ENCODE results near the gene MEGF11.

- TF ChIP-seq POLR2A (IDR thresholded peaks at IDR 0.05) (no peak), CTCF (IDR thresholded peaks at IDR 0.05) (no peak)
Measured at GRCh38 chr15:66115568-66116206, 137.9 kb downstream of the MEGF11 start.

All from Peyer's patch (tissue), 4 donors.